GM12892 (cell line): Measurements from ENCODE around the gene ADCY7.

Experiments used
- POLR2A ChIP-seq: IDR thresholded peaks from 2 replicates; pipeline ENCODE4 v1.6.1; 2011; ENCODE audit warnings: low read depth, low read length, control low read depth
- TAF1 ChIP-seq: IDR thresholded peaks from 2 replicates; pipeline ENCODE4 v1.6.1; 2011; ENCODE audit warnings: low read depth, mild to moderate bottlenecking, control low read depth, low read length, borderline replicate concordance

DNA sequence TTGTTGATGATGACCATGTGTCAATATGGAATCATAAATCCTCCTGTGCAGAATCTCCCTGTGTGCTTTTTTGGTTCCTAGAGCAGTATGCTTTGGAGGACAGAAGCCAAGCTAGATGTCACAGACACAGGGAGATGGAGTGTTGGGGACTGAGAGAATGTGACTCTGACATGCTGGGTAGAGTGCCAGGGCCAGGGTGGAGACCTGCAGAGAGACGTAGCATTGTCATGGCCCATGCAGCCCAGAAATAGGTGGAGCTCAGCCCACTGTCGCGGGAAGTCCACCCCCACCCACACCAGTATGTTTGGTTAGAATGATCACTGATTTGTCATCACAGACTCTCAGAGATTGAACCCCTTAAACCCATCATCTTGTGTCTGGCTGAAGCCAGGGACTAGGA, 39.2 kb upstream of the ADCY7 start:
- no peak for TF ChIP-seq TAF1
- TF ChIP-seq POLR2A = no peak
